ENCODE results near the gene LRP1. TPM values are rescaled to one million over a fixed set of nuclear protein-coding genes. Genes with fewer than 3 reads are reported as not detected.

The LRP1 gene
- total RNA-seq, 1 donor from 2014 or later, result 591 TPM

DNA sequence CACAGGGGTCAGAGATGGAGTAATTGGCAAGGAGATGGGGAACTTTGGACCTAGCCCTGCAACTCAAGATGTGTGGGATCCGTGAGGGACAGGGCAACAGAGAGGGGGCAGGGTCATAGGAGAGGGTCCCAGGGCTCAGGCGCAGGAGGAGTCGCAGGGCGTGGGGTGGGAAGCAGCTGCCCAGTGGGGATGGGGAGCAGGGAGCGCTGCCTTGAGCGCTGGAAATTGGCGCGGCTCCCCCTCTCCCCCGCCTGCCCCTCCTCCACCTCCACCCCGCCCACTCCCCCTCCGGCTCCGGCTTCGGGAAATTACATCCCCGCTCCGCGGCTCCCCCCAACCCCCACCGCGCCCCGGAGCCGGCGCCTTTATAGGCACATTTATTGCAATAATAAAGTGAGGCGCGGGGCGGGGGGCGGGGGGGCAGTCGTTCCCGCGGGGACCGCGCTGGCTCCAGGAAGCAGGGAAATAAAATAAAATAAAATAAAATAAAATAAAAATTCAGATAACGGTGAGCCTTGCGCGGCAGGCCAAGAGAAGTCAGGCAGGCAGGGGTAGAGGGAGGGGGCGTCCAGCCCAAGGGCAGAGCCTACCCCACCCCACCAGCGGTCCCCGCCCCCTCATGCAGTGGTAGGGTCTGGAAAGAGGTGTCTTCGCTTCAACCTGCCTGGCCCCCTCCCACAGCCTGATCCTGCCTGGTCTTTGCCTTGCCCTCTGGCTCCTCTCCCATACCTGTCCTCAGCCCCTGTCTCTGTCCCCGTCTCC lies 91.9 kb downstream of the LRP1 start:
- H3K27ac Mint-ChIP-seq (ENCODE audit: unreplicated experiment), result no peak overlapping the region
- TF ChIP-seq, protein P1, sequence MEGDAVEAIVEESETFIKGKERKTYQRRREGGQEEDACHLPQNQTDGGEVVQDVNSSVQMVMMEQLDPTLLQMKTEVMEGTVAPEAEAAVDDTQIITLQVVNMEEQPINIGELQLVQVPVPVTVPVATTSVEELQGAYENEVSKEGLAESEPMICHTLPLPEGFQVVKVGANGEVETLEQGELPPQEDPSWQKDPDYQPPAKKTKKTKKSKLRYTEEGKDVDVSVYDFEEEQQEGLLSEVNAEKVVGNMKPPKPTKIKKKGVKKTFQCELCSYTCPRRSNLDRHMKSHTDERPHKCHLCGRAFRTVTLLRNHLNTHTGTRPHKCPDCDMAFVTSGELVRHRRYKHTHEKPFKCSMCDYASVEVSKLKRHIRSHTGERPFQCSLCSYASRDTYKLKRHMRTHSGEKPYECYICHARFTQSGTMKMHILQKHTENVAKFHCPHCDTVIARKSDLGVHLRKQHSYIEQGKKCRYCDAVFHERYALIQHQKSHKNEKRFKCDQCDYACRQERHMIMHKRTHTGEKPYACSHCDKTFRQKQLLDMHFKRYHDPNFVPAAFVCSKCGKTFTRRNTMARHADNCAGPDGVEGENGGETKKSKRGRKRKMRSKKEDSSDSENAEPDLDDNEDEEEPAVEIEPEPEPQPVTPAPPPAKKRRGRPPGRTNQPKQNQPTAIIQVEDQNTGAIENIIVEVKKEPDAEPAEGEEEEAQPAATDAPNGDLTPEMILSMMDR (IDR thresholded peaks at IDR 0.05), result no peak
- DNase-seq (ENCODE audit: extremely low spot score, unreplicated experiment), result no peak
- peaks cover 13% of the 10 kb centered on the region for H3K27me3 Mint-ChIP-seq (ENCODE audit: unreplicated experiment)
- peaks cover 3% of the 10 kb centered on the region for H3K36me3 Mint-ChIP-seq (ENCODE audit: unreplicated experiment)
- no peaks in the 10 kb centered on the region for H3K9me3 Mint-ChIP-seq (ENCODE audit: unreplicated experiment)
- peaks cover 43% of the 10 kb centered on the region for H3K4me1 Mint-ChIP-seq (ENCODE audit: unreplicated experiment)
- H3K4me3 Mint-ChIP-seq (ENCODE audit: unreplicated experiment), result no peak overlapping the region

DNA sequence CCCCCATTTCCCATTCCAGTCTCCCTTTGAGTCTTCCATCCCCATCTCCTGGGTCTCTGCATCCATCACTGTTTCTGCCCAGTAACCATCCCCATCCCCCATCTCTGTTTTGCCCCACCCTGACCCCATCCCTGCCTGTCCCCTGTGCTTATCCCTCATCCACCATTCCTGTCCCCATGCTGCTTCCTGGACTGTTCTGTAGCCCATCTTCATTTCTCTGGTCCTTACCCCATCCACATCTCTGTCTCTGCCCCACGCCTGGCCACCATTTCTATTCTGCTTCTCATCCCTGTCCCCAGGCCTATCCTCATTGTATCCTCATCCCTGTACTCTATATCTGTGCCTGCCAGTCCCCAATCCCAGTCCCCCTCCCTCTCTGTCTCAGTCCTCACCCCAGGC lies 92.5 kb downstream of the LRP1 start:
- H3K4me3 Mint-ChIP-seq (ENCODE audit: unreplicated experiment), result no peak overlapping the region
- H3K36me3 Mint-ChIP-seq (ENCODE audit: unreplicated experiment), result peaks cover 3% of the 10 kb centered on the region
- TF ChIP-seq, protein P1 (IDR thresholded peaks at IDR 0.05), result no peak
- peaks cover 37% of the 10 kb centered on the region for H3K4me1 Mint-ChIP-seq (ENCODE audit: unreplicated experiment)
- DNase-seq (ENCODE audit: extremely low spot score, unreplicated experiment), result no peak
- H3K27ac Mint-ChIP-seq (ENCODE audit: unreplicated experiment), result no peak overlapping the region
- peaks cover 13% of the 10 kb centered on the region for H3K27me3 Mint-ChIP-seq (ENCODE audit: unreplicated experiment)
- no peaks in the 10 kb centered on the region for H3K9me3 Mint-ChIP-seq (ENCODE audit: unreplicated experiment)

DNA sequence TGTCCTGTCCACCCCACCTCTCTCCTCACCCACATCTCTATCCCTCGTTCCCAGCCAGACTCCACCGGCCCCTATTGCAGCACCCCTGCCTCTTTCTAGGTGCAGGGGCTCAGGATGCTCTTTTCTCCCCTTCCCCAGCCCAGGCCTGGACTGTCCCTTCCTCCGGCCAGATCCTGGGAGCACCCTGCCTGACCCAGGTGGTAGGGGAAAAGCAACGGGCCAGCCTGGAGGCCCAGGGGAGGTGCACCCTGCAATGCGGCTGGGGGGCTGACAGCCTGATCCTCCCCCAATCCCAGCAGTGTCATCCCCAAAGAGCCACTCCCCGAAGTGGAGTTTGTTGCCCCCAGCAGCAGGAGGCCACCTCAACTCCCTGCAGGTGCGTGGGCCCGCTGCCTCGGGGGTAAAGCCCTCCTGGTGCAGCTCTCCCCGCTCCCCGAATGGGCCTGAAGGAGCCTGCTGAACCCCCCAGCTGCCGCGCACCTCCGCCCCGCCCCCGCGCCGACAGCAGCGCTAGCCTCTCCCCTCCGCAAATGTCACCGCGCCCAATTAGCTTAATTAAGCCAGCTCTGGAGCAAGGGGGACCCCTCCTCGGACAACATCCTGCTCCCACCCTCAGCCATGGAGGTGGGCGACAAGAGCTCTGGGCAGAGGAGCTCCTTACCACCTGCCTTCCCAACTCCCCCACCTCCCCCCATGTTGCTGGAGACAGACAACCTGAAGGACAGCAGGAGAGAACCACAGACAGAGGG lies 93.1 kb downstream of the LRP1 start:
- no peaks in the 10 kb centered on the region for H3K9me3 Mint-ChIP-seq (ENCODE audit: unreplicated experiment)
- H3K36me3 Mint-ChIP-seq (ENCODE audit: unreplicated experiment), result peaks cover 3% of the 10 kb centered on the region
- DNase-seq (ENCODE audit: extremely low spot score, unreplicated experiment), result no peak
- no peak overlapping the region for H3K27ac Mint-ChIP-seq (ENCODE audit: unreplicated experiment)
- H3K27me3 Mint-ChIP-seq (ENCODE audit: unreplicated experiment), result peaks cover 13% of the 10 kb centered on the region
- H3K4me3 Mint-ChIP-seq (ENCODE audit: unreplicated experiment), result no peak overlapping the region
- peaks cover 35% of the 10 kb centered on the region for H3K4me1 Mint-ChIP-seq (ENCODE audit: unreplicated experiment)
- TF ChIP-seq, protein P1 (IDR thresholded peaks at IDR 0.05), result no peak

DNA sequence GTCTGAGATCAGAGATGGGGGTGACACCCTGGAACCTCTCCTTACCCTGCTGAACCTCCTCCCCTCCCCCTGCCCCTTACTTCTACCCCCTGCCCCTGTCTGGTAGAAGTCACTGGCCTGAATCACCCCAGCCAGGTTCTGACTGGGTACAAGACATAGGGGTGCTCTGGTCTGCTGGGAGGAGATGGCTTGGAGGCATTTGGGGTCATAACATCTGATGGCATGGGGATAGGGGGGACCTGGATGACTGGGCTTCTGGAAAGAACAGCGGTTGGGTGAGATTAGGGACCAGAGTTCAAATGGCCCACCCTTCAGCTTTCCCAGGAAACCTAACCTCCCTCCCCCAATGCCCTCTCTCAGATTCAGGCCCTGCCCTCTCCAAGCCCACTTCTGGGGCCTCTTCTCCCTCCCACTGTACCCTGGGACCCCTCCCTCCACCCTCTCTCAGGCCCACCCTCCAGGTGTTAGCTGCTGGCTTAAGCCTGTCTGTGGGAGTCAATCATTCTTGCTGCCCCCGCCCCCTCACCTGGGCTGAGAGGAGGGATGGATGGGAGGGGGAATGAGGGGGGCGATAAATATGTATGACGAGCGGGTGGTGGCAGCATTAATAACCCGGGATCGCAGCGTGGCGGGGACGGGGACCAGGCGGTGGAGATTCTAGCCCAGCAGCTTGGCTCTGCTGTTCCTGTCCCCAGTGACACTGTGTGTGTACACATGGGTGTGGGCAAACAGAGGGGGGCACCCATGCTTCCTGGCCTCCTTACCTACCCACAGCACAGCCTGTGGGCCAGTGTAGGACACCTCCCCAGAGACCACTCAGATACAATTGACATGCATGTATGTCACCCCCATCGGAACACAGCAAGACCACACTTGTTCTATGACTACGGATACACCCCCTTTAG lies 94.3 kb downstream of the LRP1 start:
- Mint-ChIP-seq H3K36me3 (ENCODE audit: unreplicated experiment) (peaks cover 3% of the 10 kb centered on the region), H3K27ac (ENCODE audit: unreplicated experiment) (no peak overlapping the region), H3K4me3 (ENCODE audit: unreplicated experiment) (no peak overlapping the region), H3K9me3 (ENCODE audit: unreplicated experiment) (no peaks in the 10 kb centered on the region), H3K4me1 (ENCODE audit: unreplicated experiment) (peaks cover 41% of the 10 kb centered on the region), H3K27me3 (ENCODE audit: unreplicated experiment) (peaks cover 13% of the 10 kb centered on the region)
- no peak for DNase-seq (ENCODE audit: extremely low spot score, unreplicated experiment)
- TF ChIP-seq, protein P1 (IDR thresholded peaks at IDR 0.05), result no peak

Data from osteocyte (in vitro differentiated cells).